ENCODE results near the gene HEY2.
"Not testable (repeated sequence)": the region's sequence is repeated elsewhere in the genome, so short reads cannot be mapped to it uniquely, and the experiment has no call there.

Gene HEY2

DNA sequence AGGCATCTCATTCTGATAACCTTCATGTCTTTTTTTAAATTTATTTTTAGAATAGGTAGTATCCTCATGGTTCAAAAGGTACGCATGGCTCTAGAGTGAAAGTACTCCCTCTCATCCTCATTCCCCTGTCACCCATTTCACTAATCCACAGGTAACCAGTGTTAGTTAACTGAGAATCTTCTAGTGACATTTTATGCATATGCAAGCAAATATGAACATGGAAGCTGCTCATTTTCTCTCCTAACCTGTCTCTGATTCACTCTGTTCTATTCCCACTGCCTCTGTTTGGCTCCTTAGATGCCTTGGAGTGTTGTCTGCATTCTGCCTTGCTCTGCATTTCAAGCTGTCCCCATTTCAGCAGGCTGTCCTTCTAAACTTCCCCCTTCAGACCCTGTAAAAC lies 45.9 kb downstream of the HEY2 start:
- no peak for DNase-seq (ENCODE audit: low read depth, low spot score)

DNA sequence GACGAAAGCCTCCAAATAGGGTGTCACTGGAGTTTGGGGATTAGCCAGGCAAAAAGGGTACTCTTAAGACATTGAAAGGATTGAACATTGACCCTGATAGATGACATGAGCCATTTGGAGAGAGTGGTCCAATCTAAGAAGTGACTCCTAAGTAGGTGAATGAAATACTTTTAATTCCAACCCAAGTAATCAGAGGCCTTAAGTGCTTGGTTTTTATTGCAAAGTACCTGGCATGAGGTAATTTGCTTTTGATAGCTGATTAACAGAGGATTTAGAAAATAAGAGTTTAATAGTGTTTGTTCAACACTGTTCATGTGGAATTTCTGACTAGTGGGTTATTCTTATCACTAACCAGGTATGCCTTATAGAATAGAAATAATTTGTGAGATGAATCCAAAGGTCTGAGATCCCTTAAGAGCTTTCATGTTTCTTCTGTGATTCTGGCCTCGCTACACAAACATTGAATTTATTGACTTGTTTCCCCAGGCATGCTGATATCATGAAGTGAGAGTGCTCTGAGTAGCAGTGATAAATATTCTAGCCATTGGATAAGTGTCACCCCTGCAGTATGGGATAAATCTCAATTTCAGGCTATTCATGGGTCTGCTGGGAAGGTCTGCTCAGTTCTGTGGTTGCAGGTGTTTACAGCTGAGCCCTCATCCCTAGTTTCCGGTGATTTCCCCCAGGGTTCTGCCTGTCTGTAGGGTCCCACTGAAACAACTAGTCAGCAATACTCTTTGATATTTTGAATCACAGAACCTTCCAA lies 47.9 kb downstream of the HEY2 start:
- DNase-seq (ENCODE audit: low read depth, low spot score), result no peak

DNA sequence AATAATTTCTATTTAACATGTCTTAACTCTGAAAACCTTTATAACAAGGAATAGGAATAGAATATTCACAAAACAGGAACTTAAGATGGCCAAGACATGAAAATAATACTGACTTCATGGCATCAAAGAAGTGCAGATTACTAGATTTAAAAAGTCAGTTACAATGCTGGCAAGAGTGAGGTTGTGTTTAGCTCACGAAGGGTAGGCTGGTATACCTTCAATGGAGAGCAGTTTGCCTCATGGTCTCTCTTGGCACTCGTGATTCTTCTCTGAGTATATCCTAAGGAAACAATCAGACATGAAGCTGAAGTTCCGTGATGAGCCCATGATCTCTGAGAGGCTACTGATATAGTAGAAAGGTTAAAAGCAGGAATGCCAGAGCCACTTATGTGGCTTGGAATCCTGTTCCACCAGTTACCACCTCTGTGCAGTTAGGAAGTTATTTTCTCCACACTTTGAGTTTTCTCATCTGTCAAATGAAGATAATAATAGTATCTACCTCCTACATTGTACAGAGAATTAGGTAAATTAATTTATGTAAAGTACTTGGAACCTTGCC lies 48.5 kb downstream of the HEY2 start:
- no peak for DNase-seq (ENCODE audit: low read depth, low spot score)

DNA sequence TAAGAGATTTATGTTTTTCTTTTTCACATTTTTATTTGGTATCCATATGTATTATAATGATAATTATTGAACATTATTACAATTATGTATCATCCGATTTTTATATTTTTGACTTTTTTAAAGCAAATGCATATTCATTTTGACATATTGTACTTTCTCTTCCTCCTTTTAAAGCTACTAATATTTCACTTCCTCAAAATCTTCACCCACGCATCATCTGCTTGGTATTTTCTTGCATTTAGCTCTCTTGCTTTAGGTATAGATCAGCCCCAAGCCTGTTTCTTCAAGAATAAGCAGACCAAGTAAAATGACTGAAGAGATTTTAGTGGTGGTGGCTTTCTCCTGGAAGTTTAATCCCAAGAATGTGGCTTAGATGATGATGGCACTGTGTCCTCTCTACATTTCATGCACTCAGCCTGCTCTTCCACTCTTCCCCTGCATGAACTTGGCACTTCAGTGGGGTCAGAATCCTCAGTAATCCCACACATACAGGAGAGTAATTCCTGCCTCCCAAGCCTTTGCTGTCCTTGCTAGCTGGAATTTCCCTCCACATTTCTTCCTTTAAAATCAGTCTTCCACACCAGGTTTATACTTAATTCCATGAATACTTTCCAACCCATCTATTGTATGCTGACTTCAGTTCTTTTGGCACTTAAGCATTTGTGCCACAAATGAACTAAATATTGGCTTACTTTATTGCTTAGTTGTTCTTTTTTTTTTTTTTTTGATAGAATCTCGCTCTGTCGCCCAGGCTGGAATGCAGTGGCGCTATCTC lies 49.5 kb downstream of the HEY2 start:
- no peak for DNase-seq (ENCODE audit: low read depth, low spot score)

DNA sequence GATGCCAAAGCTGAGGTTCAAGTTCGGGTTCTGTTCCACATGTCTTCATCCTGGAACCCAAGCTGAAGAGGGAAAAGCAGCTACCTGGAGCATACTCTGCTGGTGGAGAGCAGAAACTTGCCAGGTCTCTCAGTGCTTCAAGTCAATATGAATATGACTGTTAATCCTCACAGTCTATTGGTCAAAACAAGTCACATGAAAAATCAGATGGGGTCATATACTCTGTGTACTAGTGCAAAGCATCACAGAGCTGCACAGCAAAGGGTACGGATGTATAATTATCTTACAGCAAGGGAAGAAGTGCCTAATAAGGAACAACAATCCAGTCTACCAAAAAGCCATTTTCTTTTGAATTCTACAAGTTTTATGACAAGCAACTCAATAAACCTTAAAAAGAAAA lies 53.0 kb downstream of the HEY2 start:
- no peak for DNase-seq (ENCODE audit: low read depth, low spot score)

DNA sequence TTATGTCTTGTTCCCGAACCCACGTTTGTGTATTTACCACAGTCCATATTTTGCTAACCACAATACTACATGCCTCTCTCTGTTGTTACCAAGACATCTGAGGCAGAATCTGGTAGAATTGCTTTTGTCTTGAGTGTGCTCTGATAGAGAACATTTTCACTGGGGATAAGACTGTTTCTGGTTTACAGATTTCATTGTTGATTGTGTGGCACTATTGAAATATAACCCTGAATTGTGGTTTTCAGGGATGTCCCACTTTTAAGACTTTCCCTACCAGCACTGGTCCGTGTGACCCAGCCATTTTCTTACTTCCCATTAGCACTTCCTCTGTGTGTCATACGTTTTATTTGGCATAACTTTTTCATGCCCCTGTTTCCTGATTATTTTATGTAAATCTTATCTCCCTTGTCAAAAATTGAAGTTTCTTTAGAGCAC lies 53.5 kb downstream of the HEY2 start:
- DNase-seq (ENCODE audit: low read depth, low spot score), result no peak

DNA sequence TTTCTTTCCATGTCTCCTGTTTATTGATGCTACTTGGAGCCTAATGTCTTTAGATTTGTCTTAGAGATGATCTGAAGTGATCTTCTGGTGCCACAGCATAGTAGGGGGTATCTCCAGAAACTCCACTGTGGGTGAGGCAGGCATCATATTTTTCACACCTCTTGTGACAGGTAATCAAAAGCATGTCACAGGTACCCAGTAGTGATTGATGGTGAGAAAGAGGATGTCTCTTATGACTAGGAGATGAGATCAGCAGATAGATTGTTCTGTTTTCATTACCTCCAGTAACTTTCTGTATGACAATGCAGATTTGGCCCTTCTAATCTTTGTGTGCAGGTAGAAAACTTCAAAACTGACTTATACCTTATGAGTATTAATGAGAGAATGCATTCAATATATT lies 54.8 kb downstream of the HEY2 start:
- DNase-seq (ENCODE audit: low read depth, low spot score), result no peak

DNA sequence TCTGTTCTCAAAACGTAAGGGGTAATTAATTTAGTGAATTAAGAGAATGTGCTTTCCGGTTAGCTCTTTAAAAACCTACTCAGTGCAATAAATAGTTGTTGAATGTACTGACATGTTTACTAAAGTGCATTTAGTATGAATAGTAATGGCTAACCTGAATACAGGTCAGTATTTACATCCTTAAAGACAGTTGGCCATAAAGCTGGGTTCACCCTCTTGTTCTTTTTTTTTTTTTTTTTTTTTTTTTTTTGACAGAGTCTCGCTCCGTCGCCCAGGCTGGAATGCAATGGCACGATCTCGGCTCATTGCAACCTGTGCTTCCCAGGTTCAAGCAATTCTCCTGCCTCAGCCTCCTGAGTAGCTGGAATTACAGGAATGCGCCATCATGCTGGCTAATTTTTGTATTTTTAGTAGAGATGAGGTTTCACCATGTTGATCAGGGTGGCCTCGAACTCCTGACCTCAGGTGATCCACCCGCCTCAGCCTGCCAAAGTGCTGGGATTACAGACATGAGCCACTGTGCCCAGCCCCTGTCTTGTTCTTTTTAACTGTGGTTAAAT lies 55.5 kb downstream of the HEY2 start:
- not testable (repeated sequence) for DNase-seq (ENCODE audit: low read depth, low spot score)

DNA sequence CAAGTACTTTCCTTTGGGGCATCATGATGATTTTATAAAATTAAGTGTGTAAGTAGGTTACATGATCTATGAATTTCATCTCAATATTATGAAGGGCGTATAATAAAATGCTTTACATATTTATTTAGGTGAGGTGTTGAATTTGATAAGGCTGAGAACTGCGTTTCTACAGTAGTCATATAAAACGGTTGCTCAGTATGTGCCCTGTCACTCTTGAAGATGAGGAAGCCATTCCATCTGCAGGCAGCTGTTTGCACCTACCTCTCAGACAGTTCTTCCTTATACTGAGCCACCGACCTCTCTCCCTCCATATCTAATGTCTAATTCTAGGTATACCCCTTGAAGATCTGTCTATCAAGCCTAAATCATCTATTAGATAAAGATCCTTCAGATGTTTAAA lies 57.4 kb downstream of the HEY2 start:
- DNase-seq (ENCODE audit: low read depth, low spot score), result no peak

DNA sequence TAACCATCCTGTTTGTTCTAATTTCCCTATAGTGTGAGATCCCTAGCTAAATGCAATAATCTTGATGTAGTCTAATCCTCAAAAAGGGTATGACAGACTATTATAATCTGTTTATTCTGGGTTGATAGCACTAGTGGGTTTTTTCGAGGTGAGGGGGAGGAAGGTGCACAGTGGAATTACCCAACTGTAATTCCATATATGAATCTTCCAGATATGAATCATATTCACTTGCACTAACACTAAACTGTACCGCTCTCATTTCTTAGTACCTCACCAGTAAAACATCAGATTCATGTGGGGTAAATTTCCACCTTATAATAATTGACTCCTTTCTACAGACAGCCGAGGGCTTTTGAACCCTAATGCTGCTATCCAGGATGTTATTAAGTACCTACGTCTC lies 57.9 kb downstream of the HEY2 start:
- no peak for DNase-seq (ENCODE audit: low read depth, low spot score)

DNA sequence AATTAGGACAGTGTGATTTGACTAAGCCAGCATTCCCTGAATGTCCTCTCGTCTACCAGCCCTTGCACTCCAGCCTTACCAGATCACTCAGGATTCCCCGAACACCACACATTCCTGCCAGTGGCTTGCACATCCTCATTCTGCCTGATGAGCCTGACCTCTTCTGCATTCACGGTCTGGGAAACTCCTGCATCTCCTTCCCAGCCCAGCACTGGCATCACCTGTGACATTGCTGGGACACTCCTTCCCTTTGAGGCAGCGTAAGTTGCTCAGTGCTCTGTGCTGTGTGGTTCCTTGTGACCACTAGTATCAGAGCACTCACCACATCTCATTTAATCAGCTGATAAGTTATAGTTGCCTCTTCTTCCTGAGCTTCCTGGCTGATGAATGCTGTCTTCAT lies 58.6 kb downstream of the HEY2 start:
- no peak for DNase-seq (ENCODE audit: low read depth, low spot score)

DNA sequence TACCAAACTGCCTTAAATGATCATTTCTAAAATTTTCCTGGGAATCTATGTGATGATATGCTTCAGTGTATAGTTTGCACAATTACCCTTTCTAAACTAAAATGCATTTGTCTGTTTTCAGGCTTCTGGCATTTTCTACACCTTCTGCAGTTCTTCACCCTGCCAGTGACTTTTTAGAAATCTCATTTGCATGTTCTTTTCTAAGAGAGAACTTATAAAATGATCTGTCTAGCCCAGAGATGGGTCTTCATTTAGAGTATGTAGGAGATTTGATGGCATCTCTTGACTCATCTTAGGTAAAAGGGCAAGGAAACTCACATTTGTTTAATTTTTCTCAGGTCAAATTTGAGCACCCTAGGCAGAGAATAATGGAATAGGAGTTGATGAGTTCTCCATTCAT lies 59.2 kb downstream of the HEY2 start:
- DNase-seq (ENCODE audit: low read depth, low spot score), result no peak

DNA sequence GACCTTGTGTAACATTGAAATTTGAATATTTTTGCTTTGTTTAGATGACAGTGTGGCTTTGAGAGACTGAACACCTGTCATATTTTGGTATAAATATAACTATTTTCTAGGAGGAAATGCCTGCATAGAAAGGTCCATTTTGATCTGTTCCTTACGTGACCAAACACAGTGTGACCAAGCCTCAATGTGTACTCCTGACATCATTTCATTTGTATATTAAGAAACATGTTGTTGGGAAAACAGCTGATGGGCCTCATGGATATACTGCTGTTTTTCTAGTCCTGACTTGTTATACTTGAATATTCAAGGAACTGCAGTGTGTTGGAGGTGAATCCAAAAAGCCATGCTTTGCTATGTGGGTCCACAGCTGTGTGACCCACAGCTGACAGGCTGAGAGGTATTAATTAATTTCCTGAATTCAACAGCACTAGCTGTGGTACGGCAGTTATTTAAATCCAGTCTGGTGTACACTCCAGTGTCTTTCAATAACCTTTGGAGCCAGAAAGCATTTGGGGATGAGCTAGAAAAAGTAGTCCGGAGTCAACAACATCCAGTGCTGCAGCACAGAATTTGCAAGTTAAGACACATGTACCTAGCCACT lies 60.2 kb downstream of the HEY2 start:
- no peak for DNase-seq (ENCODE audit: low read depth, low spot score)

DNA sequence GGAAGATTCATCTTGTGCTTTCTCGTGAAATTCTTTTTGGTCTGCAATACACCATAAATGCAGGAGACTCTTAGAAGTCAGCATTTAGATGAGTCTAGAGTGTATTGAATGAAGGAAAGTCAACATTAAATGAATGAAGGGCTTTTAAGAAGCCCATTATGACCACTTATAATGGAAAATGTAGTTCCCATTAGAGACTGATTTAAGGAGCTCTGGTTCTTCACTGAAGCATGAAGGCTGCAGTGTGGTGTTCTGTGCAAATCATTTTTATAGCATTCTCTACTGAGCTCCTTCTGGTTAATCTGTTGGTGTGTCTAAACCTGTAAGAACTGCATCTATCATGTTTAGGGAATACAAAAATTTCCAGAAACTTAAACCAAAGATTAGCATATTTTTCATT lies 61.0 kb downstream of the HEY2 start:
- DNase-seq (ENCODE audit: low read depth, low spot score), result no peak
